Measurements from ENCODE around the gene CCN6. TPM values are rescaled to one million over a fixed set of nuclear protein-coding genes. Genes with fewer than 3 reads are reported as not detected.
"Not testable (repeated sequence)": the region's sequence is repeated elsewhere in the genome, so short reads cannot be mapped to it uniquely, and the experiment has no call there.

Gene CCN6
- polyA plus RNA-seq, 3 donors, result 2.5 to 3.8 (median 3.3) TPM

GRCh38 chr6:112044196-112044595, 9.7 kb upstream of the CCN6 start:
- no peak for DNase-seq (ENCODE audit: extremely low read depth in 1 of 11, low read depth in 9 of 11, low spot score in 4 of 11)

GRCh38 chr6:112044856-112045255, 9.0 kb upstream of the CCN6 start:
- DNase-seq (ENCODE audit: extremely low read depth in 1 of 11, low read depth in 9 of 11, low spot score in 4 of 11), result peak in 4 of 11 donors; percentile 29 to 54 (median 42)

- not testable (repeated sequence) for DNase-seq (ENCODE audit: extremely low read depth in 1 of 11, low read depth in 9 of 11, low spot score in 4 of 11)
These were observed 6.4 kb upstream of the CCN6 start for GRCh38 chr6:112047523-112047922.

GRCh38 chr6:112049026-112049799, 4.7 kb upstream of the CCN6 start:
- DNase-seq (ENCODE audit: extremely low read depth in 1 of 11, low read depth in 9 of 11, low spot score in 4 of 11), result peak in 1 of 11 donors; percentile 46

GRCh38 chr6:112049996-112050395, 3.9 kb upstream of the CCN6 start:
- no peak for DNase-seq (ENCODE audit: extremely low read depth in 1 of 11, low read depth in 9 of 11, low spot score in 4 of 11)

GRCh38 chr6:112050429-112050828, 3.5 kb upstream of the CCN6 start:
- no peak for DNase-seq (ENCODE audit: extremely low read depth in 1 of 11, low read depth in 9 of 11, low spot score in 4 of 11)

- not testable (repeated sequence) for DNase-seq (ENCODE audit: extremely low read depth in 1 of 11, low read depth in 9 of 11, low spot score in 4 of 11)
These were observed 2.6 kb upstream of the CCN6 start for GRCh38 chr6:112051251-112051740.

GRCh38 chr6:112054555-112055190, 769 bp downstream of the CCN6 start:
- no peak for DNase-seq (ENCODE audit: extremely low read depth in 1 of 11, low read depth in 9 of 11, low spot score in 4 of 11)

GRCh38 chr6:112058243-112059032, 4.5 kb downstream of the CCN6 start:
- no peak for DNase-seq (ENCODE audit: extremely low read depth in 1 of 11, low read depth in 9 of 11, low spot score in 4 of 11)

GRCh38 chr6:112061605-112062004, 7.7 kb downstream of the CCN6 start:
- DNase-seq (ENCODE audit: extremely low read depth in 1 of 11, low read depth in 9 of 11, low spot score in 4 of 11), result no peak

GRCh38 chr6:112062966-112063365, 9.1 kb downstream of the CCN6 start:
- DNase-seq (ENCODE audit: extremely low read depth in 1 of 11, low read depth in 9 of 11, low spot score in 4 of 11), result no peak

- DNase-seq (ENCODE audit: extremely low read depth in 1 of 11, low read depth in 9 of 11, low spot score in 4 of 11), result no peak
These were observed 11.6 kb downstream of the CCN6 start for GRCh38 chr6:112065426-112065986.

- no peak for DNase-seq (ENCODE audit: extremely low read depth in 1 of 11, low read depth in 9 of 11, low spot score in 4 of 11)
These were observed 12.7 kb downstream of the CCN6 start for GRCh38 chr6:112066606-112067005.

GRCh38 chr6:112081569-112081968, 27.7 kb downstream of the CCN6 start:
- DNase-seq (ENCODE audit: extremely low read depth in 1 of 11, low read depth in 9 of 11, low spot score in 4 of 11), result no peak

- DNase-seq (ENCODE audit: extremely low read depth in 1 of 11, low read depth in 9 of 11, low spot score in 4 of 11), result no peak
These were observed 31.6 kb downstream of the CCN6 start for GRCh38 chr6:112085286-112086065.

GRCh38 chr6:112086744-112087135, 32.8 kb downstream of the CCN6 start:
- DNase-seq (ENCODE audit: extremely low read depth in 1 of 11, low read depth in 9 of 11, low spot score in 4 of 11), result peak in 8 of 11 donors; percentile 16 to 48 (median 34)

- DNase-seq (ENCODE audit: extremely low read depth in 1 of 11, low read depth in 9 of 11, low spot score in 4 of 11), result peak; percentile 83 to 97 (median 92)
These were observed 33.4 kb downstream of the CCN6 start, which contains the start of the genes FAM229B and TUBE1 for GRCh38 chr6:112087136-112087911. Gene FAM229B, plus strand, starts transcription at chr6:112087591. Its CDS starts 11,693 bp downstream, at chr6:112099284. Gene TUBE1, minus strand, starts transcription at chr6:112087482. Its CDS starts 48 bp downstream, at chr6:112087434.

GRCh38 chr6:112087916-112088315, 34.0 kb downstream of the CCN6 start:
- DNase-seq (ENCODE audit: extremely low read depth in 1 of 11, low read depth in 9 of 11, low spot score in 4 of 11), result no peak

Data from renal cortex interstitium (tissue), 11 donors.